ENCODE measurements around the gene INHBC.

Gene INHBC, protein sequence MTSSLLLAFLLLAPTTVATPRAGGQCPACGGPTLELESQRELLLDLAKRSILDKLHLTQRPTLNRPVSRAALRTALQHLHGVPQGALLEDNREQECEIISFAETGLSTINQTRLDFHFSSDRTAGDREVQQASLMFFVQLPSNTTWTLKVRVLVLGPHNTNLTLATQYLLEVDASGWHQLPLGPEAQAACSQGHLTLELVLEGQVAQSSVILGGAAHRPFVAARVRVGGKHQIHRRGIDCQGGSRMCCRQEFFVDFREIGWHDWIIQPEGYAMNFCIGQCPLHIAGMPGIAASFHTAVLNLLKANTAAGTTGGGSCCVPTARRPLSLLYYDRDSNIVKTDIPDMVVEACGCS

DNA sequence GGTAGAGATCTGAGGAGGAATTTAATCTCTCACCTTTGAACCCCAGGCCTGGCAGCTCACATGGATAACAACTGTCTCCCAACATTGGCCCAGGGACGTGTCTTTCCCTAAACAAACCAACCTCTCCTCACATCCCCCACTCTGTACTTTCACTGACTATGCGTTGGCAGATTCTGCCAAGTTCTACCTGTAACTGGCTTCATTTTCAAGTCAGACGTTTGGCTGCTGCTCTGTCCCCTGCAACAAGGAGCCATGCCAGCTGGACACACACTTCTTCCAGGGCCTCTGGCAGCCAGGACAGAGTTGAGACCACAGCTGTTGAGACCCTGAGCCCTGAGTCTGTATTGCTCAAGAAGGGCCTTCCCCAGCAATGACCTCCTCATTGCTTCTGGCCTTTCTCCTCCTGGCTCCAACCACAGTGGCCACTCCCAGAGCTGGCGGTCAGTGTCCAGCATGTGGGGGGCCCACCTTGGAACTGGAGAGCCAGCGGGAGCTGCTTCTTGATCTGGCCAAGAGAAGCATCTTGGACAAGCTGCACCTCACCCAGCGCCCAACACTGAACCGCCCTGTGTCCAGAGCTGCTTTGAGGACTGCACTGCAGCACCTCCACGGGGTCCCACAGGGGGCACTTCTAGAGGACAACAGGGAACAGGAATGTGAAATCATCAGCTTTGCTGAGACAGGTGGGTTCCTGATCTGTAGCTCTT is at the start of gene INHBC:
Gene INHBC, plus strand, starts transcription at position 268 of the 707 bp plus-strand sequence. Its CDS starts 103 bp downstream, at position 371.
- TF ChIP-seq, protein P1, sequence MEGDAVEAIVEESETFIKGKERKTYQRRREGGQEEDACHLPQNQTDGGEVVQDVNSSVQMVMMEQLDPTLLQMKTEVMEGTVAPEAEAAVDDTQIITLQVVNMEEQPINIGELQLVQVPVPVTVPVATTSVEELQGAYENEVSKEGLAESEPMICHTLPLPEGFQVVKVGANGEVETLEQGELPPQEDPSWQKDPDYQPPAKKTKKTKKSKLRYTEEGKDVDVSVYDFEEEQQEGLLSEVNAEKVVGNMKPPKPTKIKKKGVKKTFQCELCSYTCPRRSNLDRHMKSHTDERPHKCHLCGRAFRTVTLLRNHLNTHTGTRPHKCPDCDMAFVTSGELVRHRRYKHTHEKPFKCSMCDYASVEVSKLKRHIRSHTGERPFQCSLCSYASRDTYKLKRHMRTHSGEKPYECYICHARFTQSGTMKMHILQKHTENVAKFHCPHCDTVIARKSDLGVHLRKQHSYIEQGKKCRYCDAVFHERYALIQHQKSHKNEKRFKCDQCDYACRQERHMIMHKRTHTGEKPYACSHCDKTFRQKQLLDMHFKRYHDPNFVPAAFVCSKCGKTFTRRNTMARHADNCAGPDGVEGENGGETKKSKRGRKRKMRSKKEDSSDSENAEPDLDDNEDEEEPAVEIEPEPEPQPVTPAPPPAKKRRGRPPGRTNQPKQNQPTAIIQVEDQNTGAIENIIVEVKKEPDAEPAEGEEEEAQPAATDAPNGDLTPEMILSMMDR (IDR thresholded peaks at IDR 0.05; ENCODE audit: insufficient read depth, low read depth, low read length, missing control alignments): no peak
- H3K4me3 ChIP-seq (ENCODE audit: low read length): no peak within 1 kb of the TSS
- DNase-seq (ENCODE audit: low read depth): no peak

DNA sequence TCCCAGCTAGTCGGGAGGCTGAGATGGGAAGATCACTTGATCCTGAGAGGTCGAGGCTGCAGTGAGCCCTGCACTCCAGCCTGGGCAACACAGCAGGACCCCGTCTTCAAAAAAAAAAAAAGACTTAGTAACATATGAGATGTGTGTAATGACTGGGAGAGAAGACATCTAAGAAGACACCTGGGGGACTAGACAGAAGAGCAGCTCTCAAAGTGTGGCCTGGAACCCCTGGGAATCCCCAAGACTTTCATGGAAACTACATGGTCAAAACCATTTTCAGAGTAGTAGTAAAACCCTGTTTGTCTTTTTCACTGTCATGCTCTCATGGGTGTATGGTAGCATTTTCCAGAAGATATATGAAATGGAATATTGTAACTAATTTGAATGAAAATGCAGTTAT is 49.0 kb upstream of the INHBC start:
- DNase-seq (ENCODE audit: low read depth): no peak
- TF ChIP-seq, protein P1 (IDR thresholded peaks at IDR 0.05; ENCODE audit: insufficient read depth, low read depth, low read length, missing control alignments): no peak
- no peak overlapping the region for H3K4me3 ChIP-seq (ENCODE audit: low read length)

DNA sequence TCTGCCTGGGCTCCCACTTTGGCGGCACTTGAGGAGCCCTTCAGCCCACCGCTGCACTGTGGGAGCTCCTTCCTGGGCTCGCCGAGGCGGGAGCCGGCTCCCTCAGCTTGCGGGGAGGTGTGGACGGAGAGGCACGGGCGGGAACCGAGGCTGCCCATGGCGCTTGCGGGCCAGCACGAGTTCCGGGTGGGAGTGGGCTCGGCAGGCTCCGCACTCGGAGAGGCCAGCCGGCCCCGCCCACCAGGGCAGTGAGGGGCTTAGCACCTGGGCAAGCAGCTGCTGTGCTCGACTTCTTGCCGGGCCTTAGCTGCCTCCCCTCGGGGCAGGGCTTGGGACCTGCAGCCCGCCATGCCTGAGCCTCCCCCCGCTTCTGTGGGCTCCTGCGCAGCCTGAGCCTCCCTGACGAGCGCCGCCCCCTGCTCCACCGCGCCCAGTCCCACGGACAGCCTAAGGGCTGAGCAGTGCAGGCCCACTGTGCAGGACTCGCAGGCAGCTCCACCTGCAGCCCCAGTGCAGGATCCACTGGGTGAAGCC is 48.3 kb upstream of the INHBC start:
- TF ChIP-seq, protein P1 (IDR thresholded peaks at IDR 0.05; ENCODE audit: insufficient read depth, low read depth, low read length, missing control alignments): no peak
- no peak overlapping the region for H3K4me3 ChIP-seq (ENCODE audit: low read length)
- no peak for DNase-seq (ENCODE audit: low read depth)

DNA sequence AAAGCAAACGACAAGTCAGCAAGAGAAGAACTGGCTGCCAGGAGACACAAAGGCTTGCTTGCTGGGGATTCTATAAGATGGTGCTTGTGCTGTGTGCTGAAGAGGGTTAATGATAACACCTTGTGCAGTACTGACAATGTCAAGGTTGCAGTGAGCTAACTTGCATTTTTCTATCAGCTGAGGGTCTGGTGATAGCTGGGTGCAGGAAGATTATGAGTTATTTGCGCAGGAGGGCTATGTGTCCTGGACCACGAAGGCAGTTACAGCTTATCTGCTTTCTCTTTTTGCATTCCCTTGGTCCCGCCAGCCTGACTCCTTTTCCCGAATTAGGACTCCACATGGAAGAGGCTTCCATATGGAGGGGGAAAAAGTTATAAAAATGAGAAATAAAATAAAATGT is 46.2 kb upstream of the INHBC start:
- TF ChIP-seq, protein P1 (IDR thresholded peaks at IDR 0.05; ENCODE audit: insufficient read depth, low read depth, low read length, missing control alignments): no peak
- DNase-seq (ENCODE audit: low read depth): no peak
- H3K4me3 ChIP-seq (ENCODE audit: low read length): no peak overlapping the region

DNA sequence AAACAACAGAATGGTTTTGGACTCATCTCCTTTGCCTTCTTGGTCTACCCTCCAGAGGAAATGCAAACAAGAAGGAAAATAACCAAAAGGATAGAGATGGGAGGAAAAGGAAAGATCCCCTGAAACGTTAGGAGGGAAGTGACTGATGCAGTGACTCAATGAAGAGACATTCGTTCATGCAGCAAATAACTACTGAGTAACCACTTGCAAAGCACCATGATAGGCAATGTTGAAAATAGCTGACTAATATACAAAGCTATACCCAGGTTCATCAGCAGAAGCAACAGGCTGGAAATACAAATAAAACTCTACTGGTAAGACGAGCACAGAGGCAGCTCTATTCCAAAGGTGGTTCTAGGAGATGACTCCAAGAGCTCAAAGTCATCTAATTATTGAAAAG is 45.6 kb upstream of the INHBC start:
- TF ChIP-seq, protein P1 (IDR thresholded peaks at IDR 0.05; ENCODE audit: insufficient read depth, low read depth, low read length, missing control alignments): no peak
- no peak overlapping the region for H3K4me3 ChIP-seq (ENCODE audit: low read length)
- DNase-seq (ENCODE audit: low read depth): peak; percentile 85

DNA sequence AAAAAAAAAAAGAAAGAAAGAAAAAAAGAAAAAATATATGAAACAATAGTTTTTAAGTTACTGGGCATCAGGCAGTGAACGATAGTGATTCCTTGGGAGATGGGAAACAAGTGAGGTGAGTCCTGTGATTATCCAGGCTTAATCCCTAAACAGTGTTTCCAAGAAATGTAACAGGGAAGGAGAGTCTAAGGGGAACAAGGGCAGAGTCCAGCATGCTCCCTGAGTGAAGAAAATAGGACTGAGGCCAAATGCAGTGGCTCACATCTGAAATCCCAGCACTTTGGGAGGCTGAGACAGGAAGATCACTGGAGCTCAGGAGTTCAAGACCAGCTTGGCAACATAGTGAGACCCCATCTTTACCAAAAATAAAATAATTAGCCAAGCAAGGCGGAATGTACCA is 44.4 kb upstream of the INHBC start:
- DNase-seq (ENCODE audit: low read depth): no peak
- no peak overlapping the region for H3K4me3 ChIP-seq (ENCODE audit: low read length)
- TF ChIP-seq, protein P1 (IDR thresholded peaks at IDR 0.05; ENCODE audit: insufficient read depth, low read depth, low read length, missing control alignments): no peak

All from epithelial cell of esophagus (primary cell).